GM21515 (cell line): ENCODE data around the gene NCL.
A peak's percentile ranks its signal among the peaks of the same experiment; 100 is the strongest.
"Not testable (repeated sequence)": the region's sequence is repeated elsewhere in the genome, so short reads cannot be mapped to it uniquely, and the experiment has no call there.

Source experiments
- ATAC-seq: cut with Tn5 transposase; IDR thresholded peaks from one replicate; pipeline ENCODE4 v1.9.1; 2021; ENCODE audit not compliant: unreplicated experiment

Gene NCL

GRCh38 chr2:231431606-231432005, 32.7 kb downstream of the NCL start:
- ATAC-seq: no peak

DNA sequence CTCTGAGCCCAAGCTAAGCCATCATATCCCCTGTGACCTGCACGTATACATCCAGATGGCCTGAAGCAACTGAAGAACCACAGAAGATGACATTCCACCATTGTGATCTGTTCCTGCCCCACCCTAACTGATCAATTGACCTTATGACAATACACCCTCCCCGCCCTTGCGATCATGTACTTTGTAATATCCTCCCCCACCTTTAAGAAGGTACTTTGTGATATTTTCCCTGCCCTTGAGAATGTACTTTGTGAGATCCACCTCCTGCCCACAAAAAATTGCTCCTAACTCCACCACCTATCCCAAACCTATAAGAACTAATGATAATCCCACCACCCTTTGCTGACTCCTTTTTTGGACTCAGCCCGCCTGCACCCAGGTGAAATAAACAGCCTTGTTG, 33.8 kb downstream of the NCL start:
- not testable (repeated sequence) for ATAC-seq

DNA sequence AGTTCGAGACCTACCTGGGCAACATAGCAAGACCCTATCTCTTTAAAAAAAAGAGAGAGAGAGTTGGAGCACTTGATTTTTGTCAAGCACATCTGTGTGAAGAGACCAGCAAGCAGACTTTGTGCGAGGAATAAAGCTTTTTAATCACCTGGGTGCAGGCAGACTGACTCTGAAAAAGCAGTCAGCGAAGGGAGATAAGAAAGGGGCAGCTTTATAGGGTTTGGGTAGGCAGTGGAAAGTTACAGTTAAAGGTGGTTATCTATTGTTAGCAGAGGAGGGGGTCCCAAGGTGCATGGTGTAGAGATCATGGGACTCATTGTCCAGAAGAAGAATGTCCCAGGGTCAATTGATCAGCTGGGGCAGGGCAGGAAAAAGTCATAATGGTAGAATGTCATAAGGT, 34.4 kb downstream of the NCL start:
- ATAC-seq: no peak

DNA sequence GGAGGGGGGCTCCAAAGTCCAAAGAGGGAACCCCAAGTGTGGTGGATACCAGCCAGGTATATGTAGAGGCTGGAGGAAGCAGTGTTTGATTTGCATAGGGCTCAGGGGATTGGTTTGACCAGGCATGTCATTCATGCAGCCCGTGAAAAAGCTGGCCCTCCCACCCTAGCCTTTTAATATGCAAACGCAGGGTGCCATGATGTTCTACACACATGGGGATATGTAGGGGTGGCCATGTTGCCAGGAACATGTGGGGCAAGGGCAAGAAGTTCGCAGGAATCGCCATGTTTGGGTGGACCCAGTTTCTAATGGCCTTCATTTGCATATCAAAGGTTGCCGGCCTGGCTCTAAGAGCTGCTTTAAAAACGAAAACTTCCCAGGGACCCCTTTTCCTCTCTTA, 35.1 kb downstream of the NCL start:
- no peak for ATAC-seq

DNA sequence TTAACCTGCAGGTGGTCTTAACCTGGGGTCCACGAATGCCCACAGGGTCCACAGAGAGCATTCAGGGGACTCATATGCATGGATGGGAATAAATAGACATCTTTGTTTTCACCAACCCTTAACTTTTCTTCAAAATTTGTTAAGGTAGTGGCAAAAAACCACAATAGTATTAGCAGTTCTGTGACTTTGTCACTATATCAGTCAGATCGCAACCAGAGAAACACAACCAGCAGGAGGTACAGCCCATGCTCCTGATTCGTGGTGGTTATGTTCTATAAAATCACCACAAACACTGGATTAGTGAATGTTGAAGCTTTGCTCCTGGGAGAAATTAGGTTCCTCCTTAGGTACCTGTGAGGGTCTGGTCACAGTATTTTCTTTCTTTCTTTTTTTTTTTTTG, 37.2 kb downstream of the NCL start:
- ATAC-seq: no peak

GRCh38 chr2:231425811-231426703, 38.2 kb downstream of the NCL start:
- no peak for ATAC-seq

GRCh38 chr2:231425291-231425810, 38.9 kb downstream of the NCL start:
- no peak for ATAC-seq

GRCh38 chr2:231423176-231423575, 41.1 kb downstream of the NCL start:
- no peak for ATAC-seq

DNA sequence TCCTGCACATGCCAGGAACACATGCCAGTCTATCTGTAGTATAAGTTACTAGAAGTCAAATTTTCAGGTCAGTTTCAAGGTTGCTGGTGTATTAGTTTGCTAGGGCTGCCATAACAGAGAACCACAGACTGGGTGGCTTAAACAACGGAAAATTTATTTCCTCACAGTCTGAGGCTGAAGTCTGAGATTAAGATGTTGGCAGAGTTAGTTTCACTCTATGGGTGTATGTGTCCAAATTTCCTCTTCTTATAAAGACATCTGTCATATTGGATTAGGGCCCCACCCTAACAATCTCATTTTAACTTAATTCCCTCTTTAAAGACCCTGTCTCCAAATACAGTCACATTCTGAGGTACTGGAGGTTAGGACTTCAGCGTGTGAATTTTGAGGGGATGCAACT, 42.2 kb downstream of the NCL start:
- no peak for ATAC-seq

- no peak for ATAC-seq
Observed at GRCh38 chr2:231421051-231421580, 43.2 kb downstream of the NCL start.

DNA sequence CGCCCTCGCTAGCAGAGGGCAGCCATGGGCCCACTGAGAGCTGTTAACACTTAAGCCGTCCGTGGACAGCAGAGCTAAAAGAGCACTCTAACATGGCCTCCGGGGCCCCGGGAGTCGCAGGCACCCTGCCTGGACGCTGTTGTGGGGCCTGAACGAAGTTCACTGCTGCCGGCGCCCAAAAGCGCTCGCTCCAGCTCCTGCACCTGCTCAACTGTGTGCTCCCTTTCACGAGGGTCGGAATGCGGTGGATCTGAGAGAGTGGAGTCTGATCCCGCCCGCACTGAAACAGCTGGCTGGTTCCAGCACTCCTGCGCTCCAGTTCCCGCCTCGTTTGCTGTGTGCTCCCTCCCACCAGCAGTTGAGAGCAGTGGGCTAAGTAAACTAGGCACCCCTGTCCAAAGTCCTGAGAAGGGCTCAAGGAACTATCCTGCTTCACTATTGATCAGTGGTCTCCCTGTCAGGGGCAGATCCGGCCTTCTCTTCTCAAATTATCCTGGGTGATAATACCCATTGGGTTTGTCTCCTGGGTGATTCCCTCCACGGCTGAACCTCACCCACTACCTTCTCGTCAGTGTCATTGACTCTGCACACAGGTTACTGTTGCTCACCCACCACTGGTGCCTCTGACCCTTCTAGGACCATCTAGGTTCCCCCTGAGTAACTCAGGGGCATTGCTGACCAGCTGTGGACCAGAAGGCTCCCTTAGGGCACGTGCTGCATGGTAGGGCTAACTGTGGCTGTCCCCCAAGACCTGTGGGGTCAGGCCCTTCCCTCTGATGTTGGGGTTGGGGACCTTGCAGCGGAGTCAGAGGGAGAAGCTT, 45.3 kb downstream of the NCL start:
- ATAC-seq: no peak

DNA sequence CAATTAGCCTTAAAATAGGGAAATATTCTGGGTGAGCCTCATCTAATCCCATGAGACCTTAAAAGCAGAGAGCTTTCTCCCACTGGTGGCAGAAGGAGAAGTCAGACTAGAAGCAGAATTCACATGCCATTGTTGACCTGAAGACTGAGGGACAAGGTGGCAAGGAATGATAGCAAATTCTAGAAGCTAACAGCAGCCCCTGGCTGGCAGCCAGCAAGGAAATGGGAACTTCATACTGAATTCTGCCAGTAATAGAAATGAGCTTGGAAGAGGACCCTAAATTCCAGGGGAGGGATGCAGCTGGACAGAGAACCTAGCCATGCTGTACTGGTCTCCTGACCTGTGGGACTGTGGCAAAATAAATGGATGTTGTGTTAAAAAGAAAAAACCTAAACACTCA, 49.3 kb downstream of the NCL start:
- ATAC-seq: no peak

DNA sequence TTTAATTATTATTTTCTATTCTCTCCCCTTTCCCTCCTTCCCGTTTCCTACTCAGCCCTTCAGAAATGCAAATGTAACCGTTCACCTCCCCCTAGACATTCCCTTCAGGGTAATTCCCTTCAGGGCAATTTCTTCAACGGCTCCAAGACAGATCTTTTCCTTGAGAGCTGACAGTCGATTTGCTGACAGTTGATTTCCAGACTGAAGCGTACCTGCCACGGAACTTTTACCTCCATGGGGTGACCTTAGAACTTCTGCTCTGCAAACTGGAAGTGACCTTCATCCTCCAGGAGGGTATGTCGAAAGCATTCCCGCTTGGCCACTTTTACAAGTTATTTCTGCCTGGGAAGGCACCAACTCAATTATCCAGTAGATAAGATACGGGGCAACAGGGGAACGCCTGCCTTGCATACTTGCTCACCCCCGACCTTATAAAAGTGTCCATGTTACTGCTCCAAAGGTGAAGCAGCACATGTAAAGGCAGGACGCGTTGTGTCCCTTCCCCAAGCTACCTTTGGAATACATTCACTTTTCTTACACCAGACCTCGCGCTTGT, 50.3 kb downstream of the NCL start:
- ATAC-seq: no peak

DNA sequence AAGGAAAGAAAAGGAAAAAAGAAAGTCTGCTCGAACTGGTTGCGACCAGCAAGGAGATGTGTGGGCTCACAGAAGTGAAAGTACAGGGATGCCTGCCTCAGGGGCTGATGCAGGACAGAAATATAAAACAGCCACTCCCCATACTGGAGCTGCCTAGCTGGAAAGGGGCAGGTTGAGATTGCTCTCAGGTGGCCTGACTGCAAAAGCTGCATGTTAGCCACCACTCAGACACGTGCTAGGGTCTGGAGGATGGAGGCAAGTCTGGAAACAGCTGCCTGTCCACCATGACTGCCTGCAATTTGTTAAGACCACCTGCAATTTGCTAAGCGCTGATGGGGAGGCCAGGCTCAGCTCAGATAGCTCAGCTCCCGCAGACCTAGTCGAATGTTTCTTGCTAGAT, 50.8 kb downstream of the NCL start:
- ATAC-seq: no peak

DNA sequence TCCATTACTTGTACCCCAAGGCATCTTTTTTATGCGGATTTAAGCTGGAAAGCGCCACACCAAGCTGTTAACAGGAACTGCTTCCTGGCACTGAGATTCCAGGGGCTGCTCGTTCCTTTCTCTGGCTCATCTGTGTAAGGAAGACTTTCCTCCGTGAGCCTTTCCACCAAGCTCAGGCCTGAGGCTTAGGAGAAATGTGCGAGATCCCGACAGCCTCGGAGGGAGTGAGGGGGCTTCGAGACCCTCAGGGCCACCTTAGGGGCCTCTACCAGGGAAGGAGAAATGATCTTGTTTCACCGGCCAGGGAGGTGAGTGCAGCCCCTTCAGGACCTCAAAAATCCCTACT, 51.7 kb downstream of the NCL start:
- ATAC-seq: no peak

- ATAC-seq: peak; percentile 89
Observed at GRCh38 chr2:231411831-231412617, 52.3 kb downstream of the NCL start.

- ATAC-seq: no peak
Observed at GRCh38 chr2:231411237-231411636, 53.0 kb downstream of the NCL start.

DNA sequence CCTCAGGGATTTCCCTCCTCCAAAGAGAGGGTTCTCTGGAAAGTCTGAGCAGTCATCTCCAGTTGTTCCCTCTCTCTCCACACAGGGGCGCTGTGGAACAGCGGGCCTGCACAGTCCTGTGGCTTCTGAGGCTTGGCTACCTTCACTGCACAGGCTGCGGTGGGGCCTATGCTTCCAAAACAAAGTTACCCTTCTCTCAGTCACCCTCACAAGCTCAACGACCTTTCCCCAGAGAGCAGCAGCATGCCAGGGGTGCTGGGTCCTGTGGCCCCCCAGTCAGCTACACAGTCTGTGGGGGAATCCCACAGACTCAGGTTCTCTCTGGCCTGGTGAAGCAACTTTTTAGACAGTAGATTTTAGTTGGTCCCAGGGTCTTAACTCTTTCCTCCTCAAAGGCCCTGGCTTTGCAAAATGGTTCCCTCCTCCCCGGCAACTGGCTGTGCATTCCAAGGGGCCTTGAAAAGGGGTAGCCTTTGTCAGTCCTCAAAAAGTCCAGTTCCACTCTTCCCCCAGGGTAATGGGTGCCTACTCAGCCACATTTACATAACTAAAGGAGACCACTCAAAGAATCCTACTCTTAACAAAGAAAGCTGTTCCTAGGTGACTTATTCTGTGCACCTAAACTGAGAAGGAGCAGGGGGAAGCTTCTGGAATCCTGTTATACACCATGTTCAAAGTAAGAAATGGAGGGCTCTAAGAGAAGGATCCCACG, 53.8 kb downstream of the NCL start:
- no peak for ATAC-seq

- no peak for ATAC-seq
Observed at GRCh38 chr2:231409776-231410175, 54.5 kb downstream of the NCL start.

GRCh38 chr2:231408304-231408703, 56.0 kb downstream of the NCL start:
- ATAC-seq: not testable (repeated sequence)
